Esophagus squamous epithelium (tissue), 5 donors: Measurements from ENCODE around the gene ANKRD63. TPM values are rescaled to one million over a fixed set of nuclear protein-coding genes. Genes with fewer than 3 reads are reported as not detected.

Source experiments
- DNase-seq: peaks from one replicate; lab custom pipeline; 2025; lab: John Stamatoyannopoulos, UW
- H3K27ac ChIP-seq, 4 donors: fragments of 200-600 bp; sonication (generic); one replicate each; pipeline ENCODE4 v1.5.1; 2016 to 2019; ENCODE audit warnings: mild to moderate bottlenecking in 1 of 4
- H3K27me3 ChIP-seq, 4 donors: fragments of 200-600 bp; sonication (generic); 1 replicate in 3 of 4; 2 replicates in 1 of 4; pipeline versions ENCODE4 v1.5.1 to v1.6.0; 2017 to 2021; ENCODE audit warnings: antibody characterized with exemption in 1 of 4
- H3K36me3 ChIP-seq, 3 donors: fragments of 200-600 bp; sonication (generic); one replicate each; pipeline ENCODE4 v1.5.1; 2016 to 2019
- H3K4me1 ChIP-seq, 3 donors: fragments of 200-600 bp; sonication (generic); one replicate each; pipeline ENCODE4 v1.5.1; 2017 to 2019
- H3K4me3 ChIP-seq, 4 donors: fragments of 200-600 bp; sonication (generic); 1 replicate in 3 of 4; 2 replicates in 1 of 4; pipeline ENCODE4 v1.5.1; 2016 to 2019; ENCODE audit warnings: mild to moderate bottlenecking in 2 of 4, moderate library complexity in 1 of 4
- H3K9me3 ChIP-seq, 3 donors: fragments of 200-600 bp; sonication (generic); one replicate each; pipeline ENCODE4 v1.5.1; 2016 to 2019
- POLR2A ChIP-seq, 4 donors: fragments of 450-650 bp; IDR thresholded peaks; one replicate each; pipeline ENCODE4 v1.6.1; 2017; ENCODE audit warnings: antibody characterized with exemption in 4 of 4, mild to moderate bottlenecking in 4 of 4, moderate library complexity in 3 of 4
- WGBS, 2 donors: methylation state at CpG; one replicate each; pipeline ENCODE4 v1.1.5; 2018; 5-methylcytosine and 5-hydroxymethylcytosine counted together
- intact Hi-C: fragments of 100-400 bp; cut with DNase I; formaldehyde crosslinking; loops from one replicate; pipeline ENCODE4 v1.15.0; 2022
- total RNA-seq, 4 donors: library from RNA; depleted of rRNA; stranded (reverse); fragments of >200 nt; gene quantifications; one replicate each; pipeline ENCODE4 v1.1.0, GENCODE V29; 2016
- TF ChIP-seq, protein P1 (sequence below), 6 experiments: fragments of 450-650 bp in 4 of 6; fragments of 200-600 bp in 2 of 6; sonication (generic) in 2 of 6; IDR thresholded peaks; one replicate each; pipeline ENCODE4 v1.5.1; 2016 to 2019; ENCODE audit warnings: antibody characterized with exemption in 6 of 6, mild to moderate bottlenecking in 4 of 6, moderate library complexity in 4 of 6
- donor health status: DM: yes; HTN: yes; CAD: no.

ANKRD63 gene
- total RNA-seq, 4 donors from 2014 or later = not detected

DNA sequence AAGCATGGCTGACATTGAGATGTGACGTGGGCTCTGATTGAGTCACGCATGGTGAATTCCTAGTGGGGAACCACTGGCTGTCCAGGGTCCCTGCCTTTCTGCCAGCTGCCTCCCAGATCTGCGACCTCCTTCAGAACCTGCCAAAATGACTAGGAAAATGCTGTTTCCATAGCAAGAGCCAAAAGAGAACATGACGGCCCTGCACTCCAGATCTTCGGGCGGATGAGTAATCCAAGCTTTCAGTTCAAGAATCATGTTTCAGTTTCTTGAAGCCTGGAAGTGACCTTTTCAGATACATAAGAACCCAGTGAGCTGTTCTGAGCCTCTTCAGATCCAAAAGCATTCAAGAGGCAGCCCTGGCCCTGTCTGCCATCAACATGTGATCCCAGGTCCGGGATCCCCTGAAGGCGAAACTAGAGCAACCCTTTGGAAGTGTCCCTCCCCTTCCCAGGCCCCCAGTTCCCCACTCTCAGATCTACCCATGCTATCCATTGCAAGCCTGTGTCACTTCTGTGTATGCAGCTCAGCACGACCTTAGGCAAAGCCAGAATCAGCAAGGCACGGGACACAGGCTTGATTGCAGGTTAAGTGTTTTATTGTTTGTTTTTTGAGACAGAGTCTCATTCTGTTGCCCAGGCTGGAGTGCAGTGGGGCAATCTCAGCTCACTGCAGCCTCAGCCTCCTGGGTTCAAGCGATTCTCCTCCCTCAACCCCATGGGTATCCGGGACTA is 19.7 kb downstream of the ANKRD63 start:
- TF ChIP-seq, protein P1, sequence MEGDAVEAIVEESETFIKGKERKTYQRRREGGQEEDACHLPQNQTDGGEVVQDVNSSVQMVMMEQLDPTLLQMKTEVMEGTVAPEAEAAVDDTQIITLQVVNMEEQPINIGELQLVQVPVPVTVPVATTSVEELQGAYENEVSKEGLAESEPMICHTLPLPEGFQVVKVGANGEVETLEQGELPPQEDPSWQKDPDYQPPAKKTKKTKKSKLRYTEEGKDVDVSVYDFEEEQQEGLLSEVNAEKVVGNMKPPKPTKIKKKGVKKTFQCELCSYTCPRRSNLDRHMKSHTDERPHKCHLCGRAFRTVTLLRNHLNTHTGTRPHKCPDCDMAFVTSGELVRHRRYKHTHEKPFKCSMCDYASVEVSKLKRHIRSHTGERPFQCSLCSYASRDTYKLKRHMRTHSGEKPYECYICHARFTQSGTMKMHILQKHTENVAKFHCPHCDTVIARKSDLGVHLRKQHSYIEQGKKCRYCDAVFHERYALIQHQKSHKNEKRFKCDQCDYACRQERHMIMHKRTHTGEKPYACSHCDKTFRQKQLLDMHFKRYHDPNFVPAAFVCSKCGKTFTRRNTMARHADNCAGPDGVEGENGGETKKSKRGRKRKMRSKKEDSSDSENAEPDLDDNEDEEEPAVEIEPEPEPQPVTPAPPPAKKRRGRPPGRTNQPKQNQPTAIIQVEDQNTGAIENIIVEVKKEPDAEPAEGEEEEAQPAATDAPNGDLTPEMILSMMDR (IDR thresholded peaks at IDR 0.05) = no peak
- TF ChIP-seq POLR2A (IDR thresholded peaks at IDR 0.05) = no peak
- Histone ChIP-seq H3K36me3 (peaks cover 4 to 92% (median 18%) of the 10 kb centered on the region in 3 donors), H3K27ac (peak overlapping the region in 1 of 4 donors; percentile 68), H3K4me1 (peaks cover 9 to 17% (median 16%) of the 10 kb centered on the region in 3 donors), H3K4me3 (no peak overlapping the region), H3K9me3 (no peaks in the 10 kb centered on the region), H3K27me3 (peaks cover 0 to 4% (median 0%) of the 10 kb centered on the region in 4 donors)
- no peak for DNase-seq
- WGBS, 2 donors = 61 to 77% methylated on average over 6 to 9 of the region's 12 CpGs
- intact Hi-C loops = no loop called here

DNA sequence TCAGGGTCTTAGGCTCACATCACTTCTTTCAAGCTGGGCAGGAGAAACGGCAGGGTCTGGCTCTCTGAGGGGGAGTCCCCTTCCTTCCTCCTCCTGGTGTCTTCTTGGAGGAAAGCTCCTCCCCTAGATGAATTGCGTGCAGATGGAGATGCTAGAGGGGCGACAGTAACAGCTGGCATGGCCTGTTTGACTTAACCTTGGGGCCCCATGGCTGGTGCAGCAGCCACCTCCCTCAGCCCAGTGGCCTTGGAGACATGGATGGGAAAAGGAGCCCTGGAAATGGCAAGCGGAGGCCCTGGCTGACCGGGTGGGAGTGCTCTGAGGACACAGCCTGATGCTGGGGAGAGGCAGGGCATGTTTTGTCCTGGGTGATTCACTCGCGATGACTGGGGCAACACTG is 23.8 kb downstream of the ANKRD63 start:
- H3K27ac ChIP-seq = no peak overlapping the region
- WGBS, 2 donors = 70 to 100% methylated on average over 2 to 4 of the region's 7 CpGs
- DNase-seq = no peak
- TF ChIP-seq, protein P1 (IDR thresholded peaks at IDR 0.05) = no peak
- no peak for TF ChIP-seq POLR2A (IDR thresholded peaks at IDR 0.05)
- peaks cover 0 to 19% (median 0%) of the 10 kb centered on the region in 4 donors for H3K27me3 ChIP-seq
- peaks cover 0 to 95% (median 4%) of the 10 kb centered on the region in 3 donors for H3K36me3 ChIP-seq
- H3K4me1 ChIP-seq = peaks cover 0 to 22% (median 5%) of the 10 kb centered on the region in 3 donors
- no peak overlapping the region for H3K4me3 ChIP-seq
- H3K9me3 ChIP-seq = no peaks in the 10 kb centered on the region
- intact Hi-C loops = no loop called here

DNA sequence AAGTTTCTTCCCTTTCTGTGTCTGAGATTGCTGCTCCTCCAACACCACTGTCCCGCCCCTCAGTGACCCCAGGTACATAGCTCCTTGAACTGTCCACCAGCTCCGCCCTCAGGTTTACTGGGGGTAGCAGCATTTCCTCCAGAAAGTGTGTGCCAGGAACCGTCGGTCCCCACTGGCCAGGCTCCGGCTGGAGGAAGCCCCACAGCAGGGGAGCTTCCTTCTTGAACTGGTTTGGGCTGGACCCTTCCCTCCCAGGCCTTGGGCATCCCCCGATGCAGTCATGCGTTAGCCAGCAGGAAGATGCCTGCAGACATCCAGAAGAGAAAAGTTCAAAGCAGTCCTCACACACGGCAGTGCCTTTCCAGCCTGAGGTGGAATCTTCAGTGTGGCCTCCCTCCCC is 24.3 kb downstream of the ANKRD63 start:
- H3K27ac ChIP-seq = no peak overlapping the region
- WGBS, 2 donors = 75% methylated on average over 1 of the region's 8 CpGs; no CpG with 5 or more reads in 1 of the 2 donors
- H3K9me3 ChIP-seq = no peaks in the 10 kb centered on the region
- TF ChIP-seq POLR2A (IDR thresholded peaks at IDR 0.05) = no peak
- TF ChIP-seq, protein P1 (IDR thresholded peaks at IDR 0.05) = no peak
- no peak overlapping the region for H3K4me3 ChIP-seq
- peaks cover under 1 to 27% (median 6%) of the 10 kb centered on the region in 3 donors for H3K4me1 ChIP-seq
- DNase-seq = no peak
- H3K27me3 ChIP-seq = peaks cover 0 to 23% (median 0%) of the 10 kb centered on the region in 4 donors
- intact Hi-C loops = no loop called here
- peaks cover 0 to 95% (median 4%) of the 10 kb centered on the region in 3 donors for H3K36me3 ChIP-seq

DNA sequence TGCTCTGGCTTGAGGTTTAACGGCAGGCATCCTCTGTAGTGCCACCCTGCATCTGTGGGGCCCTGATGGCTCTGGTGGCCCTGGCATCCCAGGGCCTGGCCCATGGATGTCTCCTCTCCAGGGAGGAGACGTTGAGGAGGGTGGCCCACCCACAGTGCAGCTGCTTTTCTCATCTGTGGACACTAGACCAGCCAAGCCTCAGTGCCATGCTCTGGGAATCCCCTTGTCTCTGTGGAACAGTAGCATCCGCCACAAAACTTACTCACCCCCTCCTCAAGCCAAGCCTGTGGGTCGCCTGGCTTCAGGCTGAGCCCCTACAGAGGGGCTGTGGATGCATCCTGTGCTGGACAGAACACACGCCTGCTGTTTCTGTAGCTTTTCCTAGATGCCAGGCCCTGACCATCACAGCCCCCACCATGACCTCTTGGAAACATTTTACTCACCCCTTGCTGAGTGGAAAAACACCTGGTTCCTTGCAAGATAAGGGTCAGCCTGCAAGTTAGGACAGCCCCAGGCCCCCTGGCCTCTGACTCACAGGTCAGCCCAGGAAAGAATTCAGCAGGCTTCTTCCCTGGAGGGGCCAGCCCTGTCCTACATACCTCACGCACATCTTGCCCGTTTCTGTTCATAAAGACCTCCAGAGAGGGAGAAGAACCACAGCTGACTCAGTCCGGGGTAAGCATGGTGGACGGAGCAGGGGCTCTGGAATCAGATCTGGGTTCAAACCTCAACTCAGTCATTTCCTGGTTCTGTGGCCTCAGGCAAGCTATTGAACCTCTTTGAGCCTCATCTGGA is 25.0 kb downstream of the ANKRD63 start:
- H3K27ac ChIP-seq = no peak overlapping the region
- peaks cover 8 to 34% (median 10%) of the 10 kb centered on the region in 3 donors for H3K4me1 ChIP-seq
- H3K27me3 ChIP-seq = peaks cover 0 to 30% (median 0%) of the 10 kb centered on the region in 4 donors
- intact Hi-C loops = no loop called here
- WGBS, 2 donors = 82 to 85% methylated on average over 4 to 7 of the region's 9 CpGs
- H3K9me3 ChIP-seq = no peaks in the 10 kb centered on the region
- H3K4me3 ChIP-seq = no peak overlapping the region
- no peak for DNase-seq
- H3K36me3 ChIP-seq = peaks cover 0 to 89% (median 4%) of the 10 kb centered on the region in 3 donors
- no peak for TF ChIP-seq POLR2A (IDR thresholded peaks at IDR 0.05)
- TF ChIP-seq, protein P1 (IDR thresholded peaks at IDR 0.05) = no peak
